Measurements from ENCODE around the gene ATXN1.

GRCh38 chr6:16760516-16761470, at the start of gene ATXN1:
- no peak for TF ChIP-seq GATA2 (IDR thresholded peaks at IDR 0.05; ENCODE audit: low read depth, low read length)
- no peak for TF ChIP-seq GATA3 (IDR thresholded peaks at IDR 0.05; ENCODE audit: low read depth, low read length)
